A549 treated with ZK216348 at 1 μM for 4 hours (cell line): ENCODE data around the gene DPM2. TPM values are rescaled to one million over a fixed set of nuclear protein-coding genes. Genes with fewer than 3 reads are reported as not detected.

ENCODE experiments used
- total RNA-seq: library from RNA; stranded (reverse); fragments of 200-300 nt; extraction: Qiagen RNA extraction; gene quantifications from 5 replicates; pipeline ENCODE4 v1.2.3, GENCODE V29; 2022; ENCODE audit warnings: low read depth

Gene DPM2, protein sequence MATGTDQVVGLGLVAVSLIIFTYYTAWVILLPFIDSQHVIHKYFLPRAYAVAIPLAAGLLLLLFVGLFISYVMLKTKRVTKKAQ
- total RNA-seq, result 34.0 to 47.1 TPM (median 44.5 TPM) in 5 replicates

DNA sequence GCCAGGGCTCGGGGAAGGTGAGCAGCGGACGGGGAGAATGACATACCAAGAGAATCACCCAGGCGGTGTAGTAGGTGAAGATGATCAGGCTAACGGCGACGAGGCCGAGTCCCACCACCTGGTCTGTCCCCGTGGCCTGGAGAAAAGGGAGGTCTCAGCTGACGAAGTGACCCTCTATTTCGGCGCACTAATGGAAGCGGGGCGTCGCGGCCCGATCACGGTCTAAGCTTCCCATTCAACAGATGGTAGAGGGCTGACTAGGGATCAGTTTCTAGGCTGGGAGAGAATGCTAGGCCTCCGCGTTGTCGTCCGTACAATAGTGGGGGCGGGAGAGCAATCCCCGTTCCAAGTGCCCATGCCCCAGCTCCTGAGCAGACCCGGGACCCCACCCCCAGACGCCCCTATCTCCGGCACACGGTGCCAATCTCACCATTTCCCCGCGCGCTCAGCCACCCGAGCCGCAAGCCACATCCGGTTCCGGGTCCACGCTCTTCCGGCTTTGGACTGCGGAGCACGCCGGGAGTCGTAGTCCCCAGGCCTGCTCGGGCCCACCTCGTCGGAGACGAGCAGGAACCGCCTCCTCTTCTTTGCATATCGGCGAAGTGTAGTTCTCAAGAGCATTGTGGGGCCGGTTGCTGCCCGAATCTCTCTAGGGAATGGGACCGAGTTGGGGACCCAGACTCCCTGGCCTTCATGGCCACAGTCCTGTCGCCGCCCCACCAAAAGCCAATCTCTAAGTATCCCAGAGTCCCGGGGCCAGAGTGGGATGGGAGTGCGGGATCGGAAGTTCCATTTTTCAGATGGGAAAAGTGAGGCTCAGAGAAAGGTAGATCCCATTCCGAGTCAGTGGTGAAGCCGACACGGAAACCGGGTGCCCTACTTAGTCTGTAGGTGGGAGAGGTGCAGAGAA lies at the start of gene DPM2:
Gene DPM2 (minus strand): TSS at position 467 of the 910 bp plus-strand sequence. CDS start 34 bp downstream, at position 433.

DNA sequence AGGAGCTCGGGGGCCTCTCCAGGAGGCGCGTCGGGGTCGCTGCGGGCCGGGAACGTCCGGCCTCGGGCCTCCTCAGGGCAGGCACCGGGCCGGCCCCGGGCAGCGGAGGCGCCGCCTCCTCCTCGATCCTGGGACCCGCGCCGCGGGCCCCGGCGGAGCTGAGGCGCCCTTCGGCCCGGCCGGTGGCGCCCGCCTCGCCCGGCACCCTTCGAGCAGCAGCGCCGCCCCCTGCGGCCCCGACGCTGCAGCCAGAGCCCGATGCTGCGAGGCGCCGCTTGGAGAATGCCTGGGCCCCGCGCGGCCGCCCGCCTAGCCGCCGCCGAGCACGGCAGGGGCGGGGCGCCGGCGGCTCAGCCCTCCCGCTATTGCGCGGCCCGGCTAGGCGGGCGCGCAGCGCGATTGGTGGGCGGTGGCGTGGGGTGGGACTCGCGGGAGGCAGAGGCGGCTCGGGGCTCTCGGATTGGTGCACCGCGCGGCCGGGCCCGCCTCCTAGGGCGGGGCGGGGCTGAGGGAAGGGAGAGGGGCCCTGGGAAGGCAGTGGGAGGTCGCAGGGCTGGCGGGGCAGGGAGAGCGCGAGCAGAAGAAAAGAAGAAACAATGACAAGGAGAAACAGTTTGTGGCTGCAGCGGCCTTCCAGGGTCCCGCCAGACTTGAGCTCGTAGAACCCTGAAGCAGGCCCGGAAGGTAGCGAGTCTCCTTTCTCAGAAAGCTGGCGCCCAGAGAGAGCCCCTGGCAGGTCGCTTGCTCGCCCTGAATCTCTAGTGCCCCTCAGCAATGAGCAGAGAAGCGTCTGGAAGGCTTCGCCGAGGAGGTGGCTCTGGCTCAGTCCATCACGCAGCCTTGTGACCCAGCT lies 43.3 kb upstream of the DPM2 start, which contains the start of gene EEIG1:
Gene EEIG1 (minus strand): TSS at position 284 of the 853 bp plus-strand sequence. CDS start 852 bp downstream, outside the sequence.

DNA sequence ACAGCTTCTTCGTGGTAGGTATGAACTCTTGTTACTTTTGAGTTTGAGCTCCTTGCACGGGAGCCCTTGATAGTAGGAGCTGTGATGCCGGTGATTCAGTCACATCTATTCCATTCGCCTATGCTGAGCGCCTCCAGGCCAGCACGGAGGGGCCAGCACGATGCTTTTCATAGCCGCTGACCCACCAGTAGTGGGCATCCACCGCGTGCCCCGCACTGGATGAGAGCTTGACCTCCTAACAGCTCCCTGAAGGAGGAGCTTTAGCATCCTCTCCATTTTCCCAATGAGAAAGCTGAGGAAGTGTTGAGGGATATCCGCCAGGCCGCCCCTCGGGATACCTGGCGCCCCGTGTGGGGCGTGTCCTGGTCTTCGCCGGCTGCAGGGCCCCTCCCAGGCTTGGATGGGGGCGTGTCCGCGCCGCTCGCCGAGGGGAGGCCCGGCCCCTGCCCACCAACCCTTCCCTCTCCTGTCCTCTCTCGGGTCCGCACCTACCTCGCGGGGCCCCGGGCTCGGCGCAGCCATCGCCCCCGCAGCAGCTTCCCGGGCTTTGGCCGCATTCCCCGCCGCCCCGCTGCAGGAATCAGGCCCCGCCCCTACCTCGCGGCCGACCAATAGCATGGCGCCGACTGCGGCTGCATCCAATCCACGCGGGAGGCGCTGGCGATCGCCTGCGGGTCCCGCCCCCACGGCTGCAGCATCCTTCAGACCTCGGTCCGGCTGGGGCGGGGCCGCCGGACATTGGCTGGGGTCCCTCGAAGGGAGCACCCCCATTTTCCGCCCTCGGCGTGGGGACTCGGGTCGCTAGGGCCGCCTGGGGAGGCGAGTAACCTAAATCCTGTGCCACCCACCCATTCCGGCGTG lies 7.2 kb downstream of the DPM2 start, which contains the start of gene PIP5KL1:
Gene PIP5KL1 (minus strand): TSS at position 547 of the 861 bp plus-strand sequence. CDS start 25 bp downstream, at position 522.

DNA sequence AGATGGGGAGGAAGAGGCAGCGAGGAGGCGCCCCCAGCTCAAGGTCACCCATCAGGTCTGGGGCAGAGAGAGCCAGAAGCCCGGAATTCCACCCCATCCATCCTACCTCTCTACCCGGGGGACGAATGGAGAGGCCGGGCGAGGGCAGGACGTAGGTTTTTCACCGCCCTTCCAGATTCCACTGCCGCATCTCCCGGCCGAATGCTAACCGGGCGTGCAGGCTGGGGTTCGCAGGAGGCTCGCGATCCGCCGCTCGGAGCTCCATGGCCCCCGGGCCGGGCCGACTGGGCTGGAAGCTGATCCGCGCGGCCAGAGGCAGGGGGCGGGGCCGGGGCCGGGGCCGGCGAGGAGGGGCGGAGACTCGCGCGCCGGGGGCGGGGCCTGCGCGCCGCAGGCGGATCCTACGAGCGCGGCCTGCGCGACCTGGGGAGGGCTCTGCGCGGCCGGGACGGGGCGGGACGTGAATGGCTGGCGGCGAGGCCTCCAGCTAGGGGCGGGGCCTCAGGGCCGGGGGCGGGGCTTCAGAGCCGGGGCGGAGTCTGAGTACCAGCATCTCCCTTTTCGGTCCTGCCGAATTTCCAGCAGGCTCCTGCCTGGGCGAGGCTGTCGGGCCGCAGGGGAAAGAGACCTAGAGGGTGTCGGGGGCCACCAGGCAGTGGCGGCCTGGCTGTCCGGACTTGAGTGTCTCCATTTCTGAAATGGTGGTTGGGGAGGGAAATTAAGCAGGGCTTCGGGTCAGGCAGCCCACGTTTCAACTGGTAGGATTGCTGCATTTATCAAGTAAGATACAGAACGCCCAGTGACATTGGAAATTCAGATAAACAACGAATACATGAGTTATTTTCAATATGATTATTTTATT lies 20.7 kb downstream of the DPM2 start, which contains the start of gene ST6GALNAC4:
Gene ST6GALNAC4 (minus strand): TSS at position 322 of the 862 bp plus-strand sequence. CDS start 622 bp downstream, outside the sequence.

DNA sequence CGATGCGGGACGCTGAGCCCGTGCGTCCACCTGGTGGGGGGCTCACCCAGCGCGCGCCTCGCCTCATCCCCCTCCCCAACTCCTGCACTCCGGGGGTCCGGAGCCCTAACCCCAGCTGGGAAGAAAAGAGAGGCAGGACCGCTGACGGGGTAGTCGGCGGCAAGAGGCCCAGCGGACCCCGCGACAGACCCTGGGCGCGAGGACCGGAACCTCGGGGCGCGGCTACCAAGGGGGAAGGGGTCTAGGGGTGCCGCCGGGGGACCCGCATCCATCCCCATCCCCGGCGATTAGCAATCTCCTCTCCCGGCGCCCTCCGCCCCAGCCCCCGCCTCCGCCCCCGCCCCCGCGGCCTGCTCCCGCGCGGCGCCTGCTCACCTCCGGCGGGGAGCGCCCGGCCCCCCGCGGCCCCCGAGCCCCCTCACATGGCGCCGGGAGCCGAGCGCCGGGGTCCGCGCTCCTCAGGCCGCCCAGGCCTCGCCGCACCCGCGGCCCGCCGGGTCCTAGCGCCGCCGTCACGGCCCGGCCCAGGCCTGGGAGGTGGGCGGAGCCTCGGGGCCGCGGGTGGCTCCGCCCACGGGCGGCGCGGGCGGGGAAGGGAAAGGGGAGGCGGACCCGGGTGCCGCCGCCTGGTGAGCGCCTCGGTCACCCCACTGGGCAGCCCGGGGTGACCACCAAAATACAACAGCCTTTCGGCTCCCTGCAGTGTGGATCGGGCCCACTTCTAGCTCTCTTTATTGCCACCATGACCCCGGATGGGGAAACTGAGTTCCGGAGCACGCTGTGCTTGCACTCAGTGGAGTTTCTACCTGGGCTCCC lies 38.3 kb downstream of the DPM2 start, which contains the start of gene ST6GALNAC6:
Gene ST6GALNAC6 (minus strand): TSS at position 476 of the 816 bp plus-strand sequence. CDS start 1,622 bp downstream, outside the sequence.

Other genes starting within 250 kb of the DPM2 start
- gene CFAP157, start 230.9 kb downstream of the DPM2 start, total RNA-seq, result 0.09 TPM in 1 of 5 replicates, not detected in the others
- 9.0 to 23.4 TPM (median 17.6 TPM) in 5 replicates for gene PTRH1, start 222.2 kb downstream of the DPM2 start, total RNA-seq
- gene TTC16, start 221.8 kb downstream of the DPM2 start, total RNA-seq, result 0.05 TPM in 1 of 5 replicates, not detected in the others
- gene TOR2A, start 202.6 kb downstream of the DPM2 start, total RNA-seq, result 7.4 to 16.0 TPM (median 14.9 TPM) in 5 replicates
- 0.12 to 0.40 TPM (median 0.15 TPM) in 3 of 5 replicates, not detected in the others for gene SH2D3C, start 159.2 kb downstream of the DPM2 start, total RNA-seq
- gene CDK9, start 151.8 kb downstream of the DPM2 start, total RNA-seq, result 40.0 to 51.7 TPM (median 44.6 TPM) in 5 replicates
- gene FPGS, start 135.0 kb downstream of the DPM2 start, total RNA-seq, result 39.9 to 58.3 TPM (median 48.9 TPM) in 5 replicates
- gene ENG, start 83.2 kb downstream of the DPM2 start, total RNA-seq, result 0.09 to 0.16 TPM (median 0.11 TPM) in 5 replicates
- 37.7 to 85.9 TPM (median 77.5 TPM) in 5 replicates for gene AK1, start 60.2 kb downstream of the DPM2 start, total RNA-seq
- 19.1 to 27.6 TPM (median 21.0 TPM) in 5 replicates for gene ST6GALNAC6, start 38.3 kb downstream of the DPM2 start, total RNA-seq
- gene ST6GALNAC4, start 20.8 kb downstream of the DPM2 start, total RNA-seq, result 9.1 to 22.7 TPM (median 18.4 TPM) in 5 replicates
- gene PIP5KL1, start 7.1 kb downstream of the DPM2 start, total RNA-seq, result 0.75 to 2.7 TPM (median 2.0 TPM) in 5 replicates
- gene EEIG1, start 43.1 kb upstream of the DPM2 start, total RNA-seq, result 39.5 to 62.3 TPM (median 58.8 TPM) in 5 replicates
- gene NAIF1, start 129.5 kb upstream of the DPM2 start, total RNA-seq, result 5.5 to 7.4 TPM (median 7.0 TPM) in 5 replicates
- 7.5 to 8.6 TPM (median 8.2 TPM) in 5 replicates for gene SLC25A25, start 130.4 kb upstream of the DPM2 start, total RNA-seq
- gene PTGES2, start 189.9 kb upstream of the DPM2 start, total RNA-seq, result 63.3 to 105 TPM (median 99.7 TPM) in 5 replicates
- 3.4 to 6.8 TPM (median 3.5 TPM) in 5 replicates for gene LCN2, start 211.6 kb upstream of the DPM2 start, total RNA-seq
- 26.1 to 66.2 TPM (median 61.4 TPM) in 5 replicates for gene BBLN, start 222.4 kb upstream of the DPM2 start, total RNA-seq